DMS114 treated with DMSO at 0.1 percent for 48 hours (cell line): Measurements from ENCODE around the gene SLFN14.
"Not testable (repeated sequence)": the region's sequence is repeated elsewhere in the genome, so short reads cannot be mapped to it uniquely, and the experiment has no call there.

ENCODE experiments used
- DNase-seq: peaks from one replicate; lab custom pipeline; 2025; ENCODE audit not compliant: unreplicated experiment; lab: John Stamatoyannopoulos, UW

The SLFN14 gene

DNA sequence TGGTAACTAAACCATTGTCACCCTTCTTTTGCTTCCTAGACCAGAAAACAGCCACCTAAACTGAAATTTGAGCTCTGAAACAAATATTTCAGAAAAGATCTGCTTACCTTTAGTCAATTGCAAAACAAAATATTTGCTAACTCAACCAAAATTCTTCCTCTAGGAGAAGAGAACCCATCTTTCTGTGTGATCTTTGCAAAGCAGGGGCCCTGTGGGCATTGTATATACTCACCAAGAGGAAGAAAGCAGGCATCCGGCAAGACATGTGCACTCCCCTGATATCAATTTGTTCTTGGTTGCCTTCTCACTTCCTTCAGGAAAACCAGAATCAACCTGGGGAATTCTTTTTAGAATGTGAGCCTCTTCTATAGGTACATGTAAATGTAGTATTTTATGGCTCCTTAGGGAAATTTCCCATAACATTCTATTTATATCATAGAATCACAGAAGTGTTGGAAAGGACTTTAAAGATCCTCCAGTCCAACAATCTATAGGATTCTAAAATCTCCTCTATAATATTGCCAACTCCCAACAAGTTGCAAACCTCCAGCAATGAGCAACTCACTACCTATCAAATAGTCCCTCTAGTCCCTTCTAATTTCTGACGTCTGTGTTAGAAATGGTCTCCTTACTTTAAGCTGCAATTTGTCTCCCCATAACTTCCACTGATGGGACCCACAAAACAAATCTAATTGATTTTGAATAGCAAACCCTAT, 966 bp downstream of the SLFN14 start:
- no peak for DNase-seq

- DNase-seq: no peak
These were observed 3.3 kb downstream of the SLFN14 start for GRCh38 chr17:35557353-35557752.

DNA sequence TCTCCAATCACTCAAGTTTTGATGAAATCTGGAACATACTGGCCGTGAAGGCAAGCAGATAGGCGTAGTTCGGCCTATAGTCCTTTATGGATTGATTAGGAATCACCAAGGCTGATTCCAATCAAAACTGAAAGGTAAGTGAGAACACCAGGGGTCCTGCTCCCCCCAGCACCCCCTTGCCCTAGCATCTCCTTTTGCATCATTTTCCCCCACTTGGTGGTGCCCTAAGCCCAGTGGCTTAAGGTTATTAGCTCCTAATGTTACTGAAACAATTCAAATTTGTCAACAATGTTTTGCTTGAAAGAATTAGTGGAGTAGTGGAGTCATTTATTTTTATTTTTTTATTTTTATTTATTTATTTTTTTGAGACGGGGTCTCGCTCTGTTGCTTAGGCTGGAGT, 4.9 kb downstream of the SLFN14 start:
- DNase-seq: no peak

DNA sequence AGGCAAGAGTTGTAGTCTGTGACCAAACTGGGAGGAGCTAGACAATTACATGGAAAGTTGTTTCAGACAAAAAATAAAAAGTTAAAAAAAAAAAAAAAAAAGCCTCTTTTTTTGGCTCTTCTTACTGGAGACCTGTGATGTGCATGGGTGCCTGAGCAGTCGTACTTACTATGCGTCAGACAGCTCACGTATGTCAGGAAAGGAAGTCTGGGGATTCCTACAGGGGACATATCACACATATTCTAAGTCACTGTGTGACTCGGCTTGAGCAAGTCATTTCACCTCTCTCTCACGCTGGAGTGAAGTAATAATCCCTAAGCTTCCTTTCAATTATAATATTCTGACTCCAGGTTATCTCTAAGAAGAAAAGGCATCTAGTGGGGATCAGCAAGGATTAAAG, 6.0 kb downstream of the SLFN14 start:
- no peak for DNase-seq

GRCh38 chr17:35553310-35553709, 7.3 kb downstream of the SLFN14 start:
- no peak for DNase-seq

- DNase-seq: no peak
These were observed 11.6 kb downstream of the SLFN14 start for GRCh38 chr17:35548978-35549377.

DNA sequence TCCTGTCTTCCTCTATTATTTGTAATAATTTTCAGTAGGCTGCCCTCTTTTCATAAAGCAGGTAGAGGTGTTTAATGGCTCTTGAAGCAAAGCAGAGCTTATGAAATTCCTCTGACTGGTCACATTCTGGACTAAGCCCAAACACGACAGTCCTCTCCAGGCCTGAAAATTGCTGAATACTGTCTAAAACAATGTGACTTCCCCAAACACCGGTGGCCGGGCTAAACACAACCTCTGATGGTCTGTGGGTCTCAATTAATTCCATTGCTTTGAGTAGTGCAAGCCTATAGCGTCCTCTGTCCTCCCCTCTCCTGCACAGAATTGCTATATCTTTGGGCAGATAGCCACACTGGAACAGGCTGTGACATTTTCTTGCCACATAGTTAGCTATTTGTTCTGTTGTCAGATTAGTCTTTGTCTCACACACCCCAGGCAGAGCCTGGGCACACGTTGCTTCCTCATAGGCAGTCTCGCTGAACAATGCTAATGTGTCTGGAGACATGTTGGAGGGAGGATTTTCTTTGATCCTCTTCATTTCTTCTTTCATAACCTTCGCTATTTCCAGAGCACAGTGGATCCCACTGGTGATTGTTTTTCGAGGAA, 12.3 kb downstream of the SLFN14 start:
- no peak for DNase-seq

GRCh38 chr17:35546487-35546886, 14.1 kb downstream of the SLFN14 start:
- no peak for DNase-seq

DNA sequence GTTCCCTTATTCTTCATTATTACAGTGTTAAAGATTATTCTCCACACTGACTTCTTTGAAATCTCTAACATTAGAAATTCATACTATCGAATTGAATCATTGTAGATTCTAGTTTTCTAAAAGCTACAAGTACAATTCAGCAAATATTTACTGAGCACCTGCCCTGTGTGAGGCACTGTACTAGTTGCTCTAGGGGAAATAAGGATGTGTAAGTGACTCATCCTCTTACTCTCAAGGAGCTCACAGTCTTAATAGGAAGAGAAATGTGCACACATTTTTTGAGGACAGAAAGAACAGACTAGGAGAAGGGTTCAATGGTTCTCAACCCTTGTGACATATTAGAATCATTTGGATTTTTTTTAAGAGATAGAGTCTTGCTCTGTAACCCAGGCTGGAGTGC, 15.5 kb downstream of the SLFN14 start:
- DNase-seq: no peak

DNA sequence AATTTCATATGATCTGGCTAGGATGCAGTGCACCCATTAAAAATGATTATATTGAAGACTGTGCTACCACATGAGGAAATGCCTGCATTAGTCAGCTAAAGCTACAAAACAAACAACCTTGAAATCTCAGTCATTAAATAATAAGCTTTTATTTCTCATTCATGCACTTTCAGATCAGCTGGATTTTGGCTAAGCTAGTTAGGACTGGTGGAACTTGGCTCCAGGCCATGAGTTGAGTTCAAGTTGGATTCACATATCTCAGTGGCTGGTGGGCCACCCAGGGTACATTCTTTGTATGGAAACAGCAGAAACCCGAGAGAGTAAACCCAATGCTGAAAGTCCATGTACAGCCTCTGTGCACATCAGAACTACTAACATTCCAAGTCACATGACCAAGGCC, 16.8 kb downstream of the SLFN14 start:
- no peak for DNase-seq

- no peak for DNase-seq
These were observed 17.6 kb downstream of the SLFN14 start for GRCh38 chr17:35542990-35543389.

DNA sequence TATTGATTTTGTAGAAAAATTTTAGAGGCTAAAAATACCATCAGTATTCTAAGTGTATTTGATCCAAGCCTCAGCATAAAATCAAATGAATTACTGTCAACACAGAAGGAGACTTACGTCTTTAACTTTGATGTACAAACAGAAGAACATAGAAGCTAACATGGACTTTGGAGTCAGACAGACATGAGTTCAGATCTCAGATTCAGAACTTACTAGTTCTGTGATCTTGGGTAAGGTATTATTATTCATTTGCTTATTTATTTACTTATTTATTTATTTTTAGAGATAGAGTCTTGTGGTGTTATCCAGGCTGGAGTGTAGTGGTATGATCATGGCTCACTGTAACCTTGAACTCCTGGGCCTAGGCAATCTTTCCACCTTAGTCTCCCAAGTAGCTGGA, 19.2 kb downstream of the SLFN14 start:
- DNase-seq: no peak

DNA sequence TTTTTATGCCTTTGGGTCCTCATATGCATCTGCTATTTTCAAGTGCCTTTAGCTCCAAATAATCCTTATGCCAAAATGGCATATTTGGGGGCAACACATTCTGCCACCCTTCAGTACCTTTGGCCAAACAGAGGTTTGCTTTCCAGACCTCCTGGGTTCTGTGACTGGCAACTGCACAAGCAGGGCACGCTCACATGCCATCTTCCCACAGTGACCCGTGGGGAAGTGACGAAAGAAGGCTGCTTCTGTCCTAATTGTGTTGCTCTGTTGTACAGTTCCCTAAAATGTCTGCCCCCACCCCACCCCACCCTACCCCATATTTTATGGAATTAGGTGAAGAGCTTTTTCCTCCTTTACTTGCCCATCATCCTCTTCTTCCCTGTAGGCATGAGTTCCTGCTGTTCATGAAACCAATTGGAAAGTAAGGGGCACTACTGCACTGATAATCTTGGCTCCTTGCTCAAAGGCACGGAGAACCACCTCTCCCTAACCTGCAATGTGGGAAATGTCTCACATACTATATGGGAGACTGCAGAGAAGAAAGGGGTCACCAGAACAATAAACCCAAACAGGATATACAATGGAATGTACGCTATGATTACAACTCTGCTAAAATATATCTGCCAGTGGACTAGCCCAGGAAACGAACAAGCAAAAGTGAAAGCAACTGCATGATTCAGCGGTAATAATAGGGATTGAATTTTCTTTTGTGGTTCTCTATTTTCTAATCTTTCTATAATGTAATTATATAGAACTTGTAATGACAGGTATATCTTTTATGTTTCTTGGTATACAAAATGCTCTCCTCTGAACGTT, 19.8 kb downstream of the SLFN14 start:
- no peak for DNase-seq

GRCh38 chr17:35539659-35540026, 21.0 kb downstream of the SLFN14 start:
- DNase-seq: no peak

- DNase-seq: no peak
These were observed 22.9 kb downstream of the SLFN14 start, which contains the start of gene SLFN12L for GRCh38 chr17:35537601-35538141. TSS of gene SLFN12L (minus strand) at chr17:35537678. CDS start at chr17:35522364, 15,314 bp downstream.

- no peak for DNase-seq
These were observed 23.9 kb downstream of the SLFN14 start for GRCh38 chr17:35536664-35537171.

GRCh38 chr17:35535406-35535805, 25.2 kb downstream of the SLFN14 start:
- not testable (repeated sequence) for DNase-seq

DNA sequence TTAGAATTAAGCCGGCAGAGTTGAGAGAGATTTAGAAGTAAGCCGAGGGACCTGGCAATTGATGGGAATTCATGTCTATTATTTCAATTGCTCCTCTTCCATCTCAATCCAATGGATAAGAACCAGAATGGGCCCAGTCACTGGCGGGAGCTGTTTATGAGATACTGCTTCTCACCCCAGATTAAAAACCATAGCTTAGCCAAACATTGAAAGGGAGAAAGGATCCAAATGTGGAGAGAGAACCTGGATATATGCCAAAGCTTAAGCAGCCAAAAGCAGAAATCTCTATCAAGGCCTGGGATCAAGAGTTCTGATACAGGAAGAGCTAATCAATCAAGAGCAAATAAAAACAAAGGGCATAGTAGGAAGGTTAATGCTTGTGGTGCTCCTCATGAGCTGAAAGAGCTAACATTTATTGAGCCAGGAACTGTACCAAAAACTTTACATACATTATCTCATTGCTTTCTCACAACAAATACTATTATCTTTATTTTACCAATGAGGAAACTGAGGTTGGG, 26.0 kb downstream of the SLFN14 start:
- no peak for DNase-seq

- DNase-seq: no peak
These were observed 29.5 kb downstream of the SLFN14 start for GRCh38 chr17:35531160-35531559.

GRCh38 chr17:35529866-35530265, 30.8 kb downstream of the SLFN14 start:
- DNase-seq: no peak

DNA sequence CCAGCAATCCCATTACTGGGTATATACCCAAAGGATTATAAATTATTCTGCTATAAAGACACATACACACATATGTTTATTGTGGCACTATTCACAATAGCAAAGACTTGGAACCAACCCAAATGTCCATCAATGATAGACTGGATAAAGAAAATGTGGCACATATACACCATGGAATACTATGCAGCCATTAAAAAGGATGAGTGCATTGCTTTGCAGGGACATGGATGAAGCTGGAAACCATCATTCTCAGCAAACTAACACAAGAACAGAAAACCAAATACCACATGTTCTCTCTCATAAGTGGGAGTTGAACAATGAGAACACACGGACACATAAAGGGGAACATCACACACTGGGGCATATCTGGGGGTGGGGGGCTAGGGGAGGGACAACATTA, 31.3 kb downstream of the SLFN14 start:
- DNase-seq: not testable (repeated sequence)
